Measurements from ENCODE around the gene EFCAB6. TPM values are rescaled to one million over a fixed set of nuclear protein-coding genes. Genes with fewer than 3 reads are reported as not detected.

EFCAB6 gene
- total and polyA plus RNA-seq, 9 of the 15 experiments (the other 6 are each of a cell fraction or from before 2014, with no cell fraction given) = 0.06 TPM; not detected in 8

DNA sequence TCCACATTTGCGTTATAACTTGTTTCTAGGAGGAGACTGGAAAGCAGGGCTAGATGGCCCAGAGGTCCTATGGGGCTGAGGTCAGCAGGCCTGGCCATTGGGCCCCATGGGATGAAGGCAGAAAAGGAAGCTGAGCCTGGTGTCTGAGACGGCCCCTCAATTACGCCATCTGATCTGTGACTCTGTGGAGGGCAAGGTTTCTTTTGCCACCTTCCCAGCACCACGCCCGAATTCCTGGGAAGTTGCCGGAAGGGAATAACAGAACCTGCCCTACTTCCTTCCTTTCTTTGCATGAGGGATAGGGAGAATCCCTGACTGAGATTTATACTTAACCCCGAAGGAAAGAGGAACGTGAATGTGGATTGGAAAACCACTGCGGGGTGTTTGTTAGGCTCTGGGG lies 282.2 kb downstream of the EFCAB6 start:
- Histone ChIP-seq H3K9me3 (replicated peaks; ENCODE audit: control insufficient read depth, insufficient read depth, low read depth, low read length) (no peaks in the 10 kb centered on the region), H3K4me3 (no peak overlapping the region), H3K27ac (ENCODE audit: extremely low read depth, low read depth, low read length) (no peak overlapping the region), H3K4me1 (replicated peaks in 1 of 2; ENCODE audit: control insufficient read depth in 2 of 2, insufficient read depth in 2 of 2, low read length in 2 of 2) (no peaks in the 10 kb centered on the region), H3K27me3 (ENCODE audit: control insufficient read depth in 2 of 2, insufficient read depth in 2 of 2, low read length in 2 of 2) (peaks cover 0 to 7% of the 10 kb centered on the region in 2 experiments; a peak in 1 of 5 replicates), H2AFZ (ENCODE audit: low read depth, low read length) (no peak overlapping the region), H3K36me3 (ENCODE audit: control insufficient read depth, insufficient read depth, low read length) (no peaks in the 10 kb centered on the region), H4K20me1 (replicated peaks; ENCODE audit: control insufficient read depth, insufficient read depth, low read length) (no peaks in the 10 kb centered on the region), H3K9ac (ENCODE audit: insufficient read depth in 1 of 2, low read depth in 2 of 2, low read length in 2 of 2) (no peak overlapping the region), H3K4me2 (ENCODE audit: insufficient read depth, low read length) (no peak overlapping the region), H3K9me1 (ENCODE audit: control insufficient read depth, insufficient read depth, low read length) (no peaks in the 10 kb centered on the region), H3K79me2 (ENCODE audit: control insufficient read depth, insufficient read depth, low read length) (no peaks in the 10 kb centered on the region)
- TF ChIP-seq MAFG (tag; conservative IDR thresholded peaks at IDR 0.05) (no peak), NUFIP1 (IDR thresholded peaks at IDR 0.05; ENCODE audit: partially characterized antibody) (no peak), ZNF274 (IDR thresholded peaks at IDR 0.05; ENCODE audit: borderline replicate concordance, low read depth, low read length) (no peak), RAD51 (IDR thresholded peaks at IDR 0.05; ENCODE audit: borderline replicate concordance, low read depth) (no peak), SRF (CRISPR knock-in tag; IDR thresholded peaks at IDR 0.05) (no peak), MCM5 (IDR thresholded peaks at IDR 0.05; ENCODE audit: low read depth) (no peak), HMG20B (CRISPR knock-in tag; IDR thresholded peaks at IDR 0.05) (no peak), KLF16 (IDR thresholded peaks at IDR 0.05) (no peak), GATAD2A (IDR thresholded peaks at IDR 0.05) (no peak), MCM2 (IDR thresholded peaks at IDR 0.05; ENCODE audit: low read depth) (no peak), CREB1 (IDR thresholded peaks at IDR 0.05) (no peak), CREB1 (CRISPR knock-in tag; IDR thresholded peaks at IDR 0.05) (no peak), ASH1L (IDR thresholded peaks at IDR 0.05; ENCODE audit: borderline replicate concordance, low read depth, partially characterized antibody) (no peak), RFX5 (IDR thresholded peaks at IDR 0.05; ENCODE audit: low read depth, low read length) (no peak), CEBPG (CRISPR knock-in tag; IDR thresholded peaks at IDR 0.05) (no peak), CEBPG (tag; conservative IDR thresholded peaks at IDR 0.05 in 1 of 2, IDR thresholded peaks at IDR 0.05 in 1 of 2) (no peak)
- TF ChIP-seq, protein P1, sequence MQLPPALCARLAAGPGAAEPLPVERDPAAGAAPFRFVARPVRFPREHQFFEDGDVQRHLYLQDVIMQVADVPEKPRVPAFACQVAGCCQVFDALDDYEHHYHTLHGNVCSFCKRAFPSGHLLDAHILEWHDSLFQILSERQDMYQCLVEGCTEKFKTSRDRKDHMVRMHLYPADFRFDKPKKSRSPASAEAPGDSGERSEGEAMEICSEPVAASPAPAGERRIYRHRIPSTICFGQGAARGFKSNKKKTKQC (CRISPR knock-in tag; IDR thresholded peaks at IDR 0.05) = no peak
- TF ChIP-seq, protein P2, sequence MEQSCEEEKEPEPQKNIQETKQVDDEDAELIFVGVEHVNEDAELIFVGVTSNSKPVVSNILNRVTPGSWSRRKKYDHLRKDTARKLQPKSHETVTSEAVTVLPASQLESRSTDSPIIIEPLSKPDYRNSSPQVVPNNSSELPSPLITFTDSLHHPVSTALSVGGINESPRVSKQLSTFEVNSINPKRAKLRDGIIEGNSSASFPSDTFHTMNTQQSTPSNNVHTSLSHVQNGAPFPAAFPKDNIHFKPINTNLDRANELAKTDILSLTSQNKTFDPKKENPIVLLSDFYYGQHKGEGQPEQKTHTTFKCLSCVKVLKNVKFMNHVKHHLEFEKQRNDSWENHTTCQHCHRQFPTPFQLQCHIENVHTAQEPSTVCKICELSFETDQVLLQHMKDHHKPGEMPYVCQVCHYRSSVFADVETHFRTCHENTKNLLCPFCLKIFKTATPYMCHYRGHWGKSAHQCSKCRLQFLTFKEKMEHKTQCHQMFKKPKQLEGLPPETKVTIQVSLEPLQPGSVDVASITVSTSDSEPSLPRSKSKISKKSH (CRISPR knock-in tag; IDR thresholded peaks at IDR 0.05) = no peak
- TF ChIP-seq, protein P3, sequence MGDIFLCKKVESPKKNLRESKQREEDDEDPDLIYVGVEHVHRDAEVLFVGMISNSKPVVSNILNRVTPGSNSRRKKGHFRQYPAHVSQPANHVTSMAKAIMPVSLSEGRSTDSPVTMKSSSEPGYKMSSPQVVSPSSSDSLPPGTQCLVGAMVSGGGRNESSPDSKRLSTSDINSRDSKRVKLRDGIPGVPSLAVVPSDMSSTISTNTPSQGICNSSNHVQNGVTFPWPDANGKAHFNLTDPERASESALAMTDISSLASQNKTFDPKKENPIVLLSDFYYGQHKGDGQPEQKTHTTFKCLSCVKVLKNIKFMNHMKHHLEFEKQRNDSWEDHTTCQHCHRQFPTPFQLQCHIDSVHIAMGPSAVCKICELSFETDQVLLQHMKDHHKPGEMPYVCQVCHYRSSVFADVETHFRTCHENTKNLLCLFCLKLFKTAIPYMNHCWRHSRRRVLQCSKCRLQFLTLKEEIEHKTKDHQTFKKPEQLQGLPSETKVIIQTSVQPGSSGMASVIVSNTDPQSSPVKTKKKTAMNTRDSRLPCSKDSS (IDR thresholded peaks at IDR 0.05; ENCODE audit: low read depth, partially characterized antibody) = no peak
- intact Hi-C loops (cut with micrococcal nuclease) (no loop called here), in situ Hi-C loops (cut with MboI) (no loop called here)
- WGBS (ENCODE audit: insufficient coverage, low coverage, missing lambda C conversion rate) = 0% methylated on average over 5 of the region's 9 CpGs
- no TSS peak for BruUV-seq (replicated peaks)
- DNase-seq (ENCODE audit: extremely low read depth in 1 of 4, low spot score in 3 of 4) (no peak), FAIRE-seq (no peak), ATAC-seq (no peak)
- ChIA-PET POLR2A (no interaction called here), CTCF (ENCODE audit: low intra/inter-chr PET ratio) (no interaction called here)

Data from K562 (cell line).